Renal cortex interstitium (tissue), 15 donors: Measurements from ENCODE around the gene MINPP1. TPM values are rescaled to one million over a fixed set of nuclear protein-coding genes. Genes with fewer than 3 reads are reported as not detected.
"Not testable (repeated sequence)": the region's sequence is repeated elsewhere in the genome, so short reads cannot be mapped to it uniquely, and the experiment has no call there.

Source experiments
- DNase-seq, 11 donors: peaks; one replicate each; pipeline ENCODE4 v3.0.0-alpha.2; 2013; ENCODE audit warnings: low read depth in 9 of 11, low spot score in 4 of 11; ENCODE audit errors: extremely low read depth in 1 of 11
- long read RNA-seq, 16 experiments: transcript quantifications; one replicate each; lab custom pipeline, GENCODE V29; 2026
- polyA plus RNA-seq, 3 donors: library from polyadenylated mRNA; unstranded; fragments of 120-200 nt; gene quantifications; one replicate each; pipeline ENCODE4 v1.2.1, GENCODE V29; 2013; ENCODE audit not compliant: insufficient read length in 3 of 3

MINPP1 gene, protein sequence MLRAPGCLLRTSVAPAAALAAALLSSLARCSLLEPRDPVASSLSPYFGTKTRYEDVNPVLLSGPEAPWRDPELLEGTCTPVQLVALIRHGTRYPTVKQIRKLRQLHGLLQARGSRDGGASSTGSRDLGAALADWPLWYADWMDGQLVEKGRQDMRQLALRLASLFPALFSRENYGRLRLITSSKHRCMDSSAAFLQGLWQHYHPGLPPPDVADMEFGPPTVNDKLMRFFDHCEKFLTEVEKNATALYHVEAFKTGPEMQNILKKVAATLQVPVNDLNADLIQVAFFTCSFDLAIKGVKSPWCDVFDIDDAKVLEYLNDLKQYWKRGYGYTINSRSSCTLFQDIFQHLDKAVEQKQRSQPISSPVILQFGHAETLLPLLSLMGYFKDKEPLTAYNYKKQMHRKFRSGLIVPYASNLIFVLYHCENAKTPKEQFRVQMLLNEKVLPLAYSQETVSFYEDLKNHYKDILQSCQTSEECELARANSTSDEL
- polyA plus RNA-seq, result 10 to 100 TPM; 34.2 to 47.2 (median 41.5) TPM
- long read RNA-seq, donor 1, transcript MINPP1-202 (5 exons, 2,415 nt), result major isoform, 14 of 14 reads
- long read RNA-seq, donor 1, partial matches to known transcripts, result 0 of 14 reads
- long read RNA-seq, donor 1, other reads (novel, unspliced or antisense), result 0 of 14 reads
- long read RNA-seq, donor 2, transcript MINPP1-202 (5 exons, 2,415 nt), result major isoform, 6 of 6 reads
- long read RNA-seq, donor 2, partial matches to known transcripts, result 0 of 6 reads
- long read RNA-seq, donor 2, other reads (novel, unspliced or antisense), result 0 of 6 reads
- long read RNA-seq, donor 3, transcript MINPP1-202 (5 exons, 2,415 nt), result major isoform, 14 of 14 reads
- long read RNA-seq, donor 3, partial matches to known transcripts, result 0 of 14 reads
- long read RNA-seq, donor 3, other reads (novel, unspliced or antisense), result 0 of 14 reads
- long read RNA-seq, donor 4, transcript MINPP1-202 (5 exons, 2,415 nt), result major isoform, 9 of 10 reads
- long read RNA-seq, donor 4, partial matches to known transcripts, result 0 of 10 reads
- long read RNA-seq, donor 4, other reads (novel, unspliced or antisense), result 0 of 10 reads
- long read RNA-seq, donor 5, result 0 reads
- long read RNA-seq, donor 6, transcript MINPP1-202 (5 exons, 2,415 nt), result major isoform, 10 of 10 reads
- long read RNA-seq, donor 6, partial matches to known transcripts, result 0 of 10 reads
- long read RNA-seq, donor 6, other reads (novel, unspliced or antisense), result 0 of 10 reads
- long read RNA-seq, donor 7, transcript MINPP1-202 (5 exons, 2,415 nt), result major isoform, 15 of 48 reads
- long read RNA-seq, donor 7, partial matches to known transcripts, result 33 of 48 reads
- long read RNA-seq, donor 7, other reads (novel, unspliced or antisense), result 0 of 48 reads
- long read RNA-seq, donor 8, transcript MINPP1-202 (5 exons, 2,415 nt), result major isoform, 22 of 22 reads
- long read RNA-seq, donor 8, partial matches to known transcripts, result 0 of 22 reads
- long read RNA-seq, donor 8, other reads (novel, unspliced or antisense), result 0 of 22 reads
- long read RNA-seq, donor 9, transcript MINPP1-202 (5 exons, 2,415 nt), result major isoform, 13 of 13 reads
- long read RNA-seq, donor 9, partial matches to known transcripts, result 0 of 13 reads
- long read RNA-seq, donor 9, other reads (novel, unspliced or antisense), result 0 of 13 reads
- long read RNA-seq, donor 10, transcript MINPP1-202 (5 exons, 2,415 nt), result major isoform, 12 of 12 reads
- long read RNA-seq, donor 10, partial matches to known transcripts, result 0 of 12 reads
- long read RNA-seq, donor 10, other reads (novel, unspliced or antisense), result 0 of 12 reads
- long read RNA-seq, donor 11, transcript MINPP1-202 (5 exons, 2,415 nt), result major isoform, 12 of 12 reads
- long read RNA-seq, donor 11, partial matches to known transcripts, result 0 of 12 reads
- long read RNA-seq, donor 11, other reads (novel, unspliced or antisense), result 0 of 12 reads
- long read RNA-seq, donor 12, transcript MINPP1-202 (5 exons, 2,415 nt), result major isoform, 10 of 10 reads
- long read RNA-seq, donor 12, partial matches to known transcripts, result 0 of 10 reads
- long read RNA-seq, donor 12, other reads (novel, unspliced or antisense), result 0 of 10 reads
- long read RNA-seq, donor 13, result 0 reads
- long read RNA-seq, donor 14, transcript MINPP1-202 (5 exons, 2,415 nt), result major isoform, 12 of 29 reads
- long read RNA-seq, donor 14, partial matches to known transcripts, result 16 of 29 reads
- long read RNA-seq, donor 14, other reads (novel, unspliced or antisense), result 0 of 29 reads
- long read RNA-seq, donor 15, partial matches to known transcripts, result 0 of 4 reads
- long read RNA-seq, donor 15, other reads (novel, unspliced or antisense), result 0 of 4 reads
- long read RNA-seq, donor 16, transcript MINPP1-202 (5 exons, 2,415 nt), result major isoform, 43 of 43 reads
- long read RNA-seq, donor 16, partial matches to known transcripts, result 0 of 43 reads
- long read RNA-seq, donor 16, other reads (novel, unspliced or antisense), result 0 of 43 reads

DNA sequence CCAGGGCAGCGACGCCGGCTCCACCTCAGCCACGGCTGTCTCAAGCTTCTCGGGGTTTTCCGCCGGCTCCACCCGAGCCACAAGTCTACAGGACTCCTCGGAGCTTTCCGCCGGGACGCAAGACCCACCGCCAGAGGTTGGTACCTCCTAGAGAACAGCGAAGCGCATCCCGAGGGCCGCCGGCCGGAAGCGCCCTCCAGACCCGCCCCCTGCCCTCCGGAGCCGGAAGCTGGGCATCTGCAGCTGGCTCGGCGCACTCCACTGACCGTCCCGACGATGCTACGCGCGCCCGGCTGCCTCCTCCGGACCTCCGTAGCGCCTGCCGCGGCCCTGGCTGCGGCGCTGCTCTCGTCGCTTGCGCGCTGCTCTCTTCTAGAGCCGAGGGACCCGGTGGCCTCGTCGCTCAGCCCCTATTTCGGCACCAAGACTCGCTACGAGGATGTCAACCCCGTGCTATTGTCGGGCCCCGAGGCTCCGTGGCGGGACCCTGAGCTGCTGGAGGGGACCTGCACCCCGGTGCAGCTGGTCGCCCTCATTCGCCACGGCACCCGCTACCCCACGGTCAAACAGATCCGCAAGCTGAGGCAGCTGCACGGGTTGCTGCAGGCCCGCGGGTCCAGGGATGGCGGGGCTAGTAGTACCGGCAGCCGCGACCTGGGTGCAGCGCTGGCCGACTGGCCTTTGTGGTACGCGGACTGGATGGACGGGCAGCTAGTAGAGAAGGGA, at the start of gene MINPP1:
Gene MINPP1 (plus strand): TSS at position 254 of the 726 bp plus-strand sequence. CDS start 23 bp downstream, at position 277.
- peak; percentile 47 to 77 (median 70) for DNase-seq

DNA sequence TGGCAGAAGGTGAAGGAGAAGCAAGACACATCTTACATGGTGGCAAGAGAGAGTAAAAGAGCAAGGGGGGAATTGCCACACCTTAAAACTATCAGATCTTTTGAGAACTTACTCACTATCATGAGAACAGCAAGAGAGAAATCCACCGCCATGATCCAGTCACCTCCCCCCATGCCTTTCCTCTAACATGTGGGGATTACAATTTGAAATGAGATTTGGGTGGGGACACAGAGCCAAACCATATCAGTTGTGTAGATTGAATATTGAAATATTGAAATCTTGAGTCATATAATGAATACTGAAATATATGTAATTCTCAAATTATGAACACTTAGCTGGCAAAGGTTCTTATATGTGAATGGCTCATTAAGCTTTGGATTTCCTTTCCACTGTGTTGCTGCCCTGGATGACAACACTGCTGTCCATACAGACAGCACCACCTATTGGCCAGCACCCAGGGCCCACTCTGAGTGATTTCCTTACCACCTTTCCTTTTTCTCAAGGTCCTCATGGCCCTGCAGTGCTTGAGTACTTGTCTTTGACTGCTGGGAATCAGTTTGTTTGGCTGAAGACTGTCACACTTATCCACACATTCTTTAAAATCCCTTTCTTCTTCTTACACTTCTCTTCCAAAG, 48.0 kb upstream of the MINPP1 start:
- not testable (repeated sequence) for DNase-seq

DNA sequence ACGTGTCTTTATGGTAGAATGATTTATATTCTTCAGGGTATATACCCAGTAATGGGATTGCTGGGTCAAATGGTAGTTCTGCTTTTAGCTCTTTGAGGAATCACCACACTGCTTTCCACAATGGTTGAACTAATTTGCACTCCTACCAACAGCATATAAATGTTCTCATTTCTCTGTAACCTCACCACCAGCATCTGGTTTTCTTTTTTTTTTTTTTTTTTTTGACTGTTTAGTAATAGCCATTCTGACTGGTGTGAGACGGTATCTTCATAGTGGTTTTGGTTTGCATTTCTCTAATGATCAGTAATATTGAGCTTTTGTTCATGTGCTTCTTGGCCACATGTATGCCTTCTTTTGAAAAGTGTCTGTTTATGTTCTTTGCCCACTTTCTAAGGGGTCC, 42.9 kb upstream of the MINPP1 start:
- DNase-seq, result not testable (repeated sequence)

DNA sequence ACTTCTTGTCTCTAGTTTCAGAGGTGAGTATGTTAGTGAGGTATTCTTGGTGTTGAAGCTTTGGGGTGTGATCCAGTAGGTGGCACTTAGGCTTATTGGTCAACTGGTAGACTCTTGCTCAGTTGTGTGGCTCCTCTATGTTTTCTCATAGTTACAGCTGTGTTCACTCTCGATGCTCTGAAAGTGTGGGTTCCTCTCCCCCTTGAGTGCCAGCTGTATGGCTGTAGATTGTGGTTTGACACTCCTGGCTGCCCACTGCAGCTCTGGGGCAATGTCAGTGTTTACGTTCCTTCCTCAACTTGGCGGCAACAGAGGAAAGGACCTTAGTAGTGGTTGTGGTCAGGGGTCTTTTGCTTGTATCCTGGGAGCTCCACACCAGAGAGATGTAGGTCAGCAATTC, 37.8 kb upstream of the MINPP1 start:
- DNase-seq, result not testable (repeated sequence)

DNA sequence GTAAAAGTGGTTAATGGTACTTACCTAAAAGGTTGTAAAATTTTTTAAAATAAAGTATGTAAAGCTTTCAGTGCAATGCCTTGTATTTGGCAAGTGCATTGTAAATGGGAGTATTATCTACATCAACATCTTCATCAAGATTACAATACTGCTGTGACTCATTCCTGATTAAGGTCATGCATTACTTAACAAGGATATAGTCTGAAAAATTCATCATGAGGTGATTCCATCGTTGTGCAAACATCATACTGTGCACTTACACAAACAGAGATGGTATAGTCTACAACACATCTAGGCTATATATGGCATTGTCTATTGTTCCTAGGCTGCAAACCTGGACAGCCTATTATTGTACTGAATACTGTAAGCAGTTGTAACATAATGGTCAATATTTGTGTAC, 16.0 kb upstream of the MINPP1 start:
- not testable (repeated sequence) for DNase-seq

DNA sequence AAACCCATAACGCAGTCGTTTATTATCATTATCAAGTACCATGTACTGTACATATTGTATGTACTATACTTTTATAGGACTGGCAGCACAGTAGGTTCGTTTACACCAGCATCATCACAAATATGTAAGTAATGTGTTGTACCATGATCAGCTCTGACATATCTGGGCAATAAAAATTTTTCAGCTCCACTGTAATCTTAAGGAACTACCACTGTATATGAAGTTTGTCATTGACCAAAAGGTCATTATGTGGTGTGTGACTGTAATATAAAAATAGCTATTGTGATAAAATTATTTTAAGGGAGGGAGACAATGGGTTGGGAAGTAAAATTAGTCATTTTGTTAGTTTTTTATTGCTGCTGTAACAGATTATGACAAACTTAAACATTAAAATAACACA, 14.4 kb upstream of the MINPP1 start:
- DNase-seq, result not testable (repeated sequence)

DNA sequence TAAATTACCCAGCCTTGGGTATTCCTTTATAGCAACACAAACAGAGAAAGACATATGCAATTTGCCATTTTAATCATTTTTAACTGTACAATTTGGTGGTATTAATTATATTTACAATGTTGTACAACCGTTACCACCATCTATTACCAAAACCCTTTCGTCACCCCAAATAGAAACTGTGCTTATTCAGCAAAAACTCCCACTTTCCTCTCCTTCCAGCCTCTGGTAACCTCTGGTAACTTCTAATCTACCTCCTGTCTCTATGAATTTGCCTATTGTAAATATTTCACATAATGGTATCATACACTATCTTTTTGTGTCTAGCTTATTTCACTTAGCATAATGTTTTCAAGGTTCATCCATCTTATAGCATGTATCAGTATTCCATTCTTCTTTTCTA, 12.2 kb upstream of the MINPP1 start:
- not testable (repeated sequence) for DNase-seq

DNA sequence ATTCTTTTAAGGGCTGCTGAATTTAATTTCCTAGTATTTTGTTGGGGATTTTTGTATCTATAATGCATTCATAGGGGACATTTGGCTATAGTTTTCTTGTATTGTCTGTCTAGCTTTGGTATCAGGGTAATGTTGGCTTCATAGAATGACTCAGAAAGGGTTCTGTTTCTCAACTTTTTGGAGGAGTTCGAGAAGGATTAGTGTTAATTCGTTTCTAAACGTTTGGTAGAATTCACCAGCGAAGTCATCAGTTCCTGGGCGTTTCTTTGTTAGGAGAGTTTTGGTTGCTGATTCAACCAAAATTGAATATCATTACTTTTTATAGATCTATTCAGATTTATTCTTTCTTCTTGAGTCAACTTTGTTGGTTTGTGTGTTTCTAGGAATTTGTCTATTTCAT, 9.2 kb upstream of the MINPP1 start:
- not testable (repeated sequence) for DNase-seq

DNA sequence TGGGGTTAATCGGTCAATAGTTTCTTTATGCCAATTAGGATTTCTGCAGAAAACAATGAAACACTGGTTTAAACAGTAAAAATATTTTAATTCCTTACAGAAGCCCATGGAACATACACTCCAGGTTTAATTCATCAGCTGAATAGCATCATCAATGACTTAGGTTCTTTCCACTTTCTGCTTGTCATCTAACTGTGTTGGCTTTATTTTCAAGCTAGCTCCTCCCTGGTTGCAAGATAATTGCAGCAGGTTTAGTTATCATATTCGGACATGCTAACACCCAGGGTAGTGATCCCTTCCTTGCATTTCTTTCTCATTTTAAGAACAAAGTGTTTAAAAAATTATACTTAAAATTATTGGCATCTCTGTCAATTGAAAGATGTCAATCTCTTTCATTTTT, 7.3 kb upstream of the MINPP1 start:
- DNase-seq, result not testable (repeated sequence)

DNA sequence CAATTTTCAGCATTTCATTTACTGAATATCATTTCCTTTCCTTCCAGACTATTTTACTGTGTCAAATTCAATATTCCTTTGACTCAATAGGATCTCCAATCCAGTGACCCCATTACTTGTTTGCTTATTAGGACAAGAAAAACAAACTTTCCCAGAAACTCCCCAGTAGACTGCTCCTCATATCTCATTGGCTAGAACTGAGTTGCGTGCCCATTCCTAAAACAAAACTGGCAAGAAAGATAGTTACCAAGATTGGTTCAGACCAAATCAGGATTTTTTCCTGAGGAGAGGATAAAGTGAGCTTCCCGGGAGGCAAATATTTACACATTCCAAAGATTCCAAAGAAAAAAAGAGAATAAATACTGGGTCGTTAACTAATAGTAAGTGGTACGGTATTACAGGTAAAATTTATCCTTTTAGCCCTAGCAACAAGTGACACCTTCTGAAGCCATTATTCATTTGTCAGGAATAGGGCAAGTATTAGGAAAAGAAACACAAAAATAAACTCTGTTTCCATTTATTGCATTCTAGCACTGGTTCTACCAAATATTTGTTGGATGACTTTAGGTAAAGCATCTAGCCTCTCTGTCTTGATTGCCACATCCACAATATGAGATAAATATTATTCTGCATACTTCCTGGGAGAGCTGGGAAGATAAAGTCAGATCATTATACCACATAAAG, 6.4 kb upstream of the MINPP1 start:
- not testable (repeated sequence) for DNase-seq

DNA sequence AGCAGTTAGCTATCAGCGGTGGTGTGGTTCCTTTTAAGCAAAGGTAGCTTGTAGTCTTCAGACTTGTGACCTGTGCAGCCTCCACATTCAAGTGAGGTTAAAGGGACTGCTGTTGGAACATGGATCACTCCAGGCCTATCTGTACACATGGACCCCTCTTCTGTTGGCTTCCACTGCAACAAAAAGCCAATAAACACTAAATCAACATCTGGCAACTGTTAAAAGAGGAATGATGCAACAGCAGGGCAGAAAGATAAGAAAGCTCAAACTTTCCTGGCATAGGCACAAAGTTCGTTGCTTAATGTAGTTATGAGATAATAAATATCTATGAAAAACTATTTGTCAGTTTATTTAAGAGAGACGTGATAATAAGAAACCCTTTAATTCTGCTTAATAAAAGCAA, 4.0 kb upstream of the MINPP1 start:
- no peak for DNase-seq

DNA sequence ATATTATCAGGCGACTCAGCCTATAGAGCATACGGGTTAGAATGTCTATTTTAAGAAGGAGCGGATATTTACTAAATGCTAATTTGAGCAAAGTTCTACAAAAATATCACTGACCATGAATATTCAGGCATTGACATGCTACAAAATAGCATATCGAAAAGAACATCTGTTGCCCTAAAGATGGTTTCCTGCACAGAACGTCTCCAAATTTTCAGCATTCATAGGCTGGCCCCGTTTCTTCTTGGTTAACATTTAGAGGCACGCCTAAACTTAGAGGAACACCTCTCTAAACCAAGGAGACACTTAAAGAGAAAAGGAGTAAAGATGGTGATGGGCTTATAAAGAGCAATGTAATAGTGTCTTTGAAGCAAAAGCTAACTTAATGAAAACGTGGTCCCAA, 1.3 kb upstream of the MINPP1 start:
- no peak for DNase-seq

DNA sequence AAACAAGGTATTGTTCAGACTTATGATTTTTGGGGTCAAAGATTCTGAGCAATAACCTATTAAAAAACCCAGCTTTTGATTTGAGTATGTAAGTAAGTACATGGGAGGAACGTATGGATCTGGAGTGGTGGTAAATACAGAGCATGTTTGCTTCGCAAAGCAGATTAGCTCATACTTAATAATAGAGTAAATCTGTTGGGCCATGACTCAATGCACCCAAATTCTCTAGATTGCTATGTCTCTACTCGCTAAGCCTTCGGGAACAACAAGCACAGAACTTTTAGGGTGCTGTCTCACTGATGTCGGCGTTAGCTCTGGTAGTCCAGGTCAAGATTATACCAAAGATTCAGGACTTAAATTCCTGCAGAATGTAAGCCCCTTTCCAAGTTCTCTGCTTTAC, 807 bp upstream of the MINPP1 start:
- DNase-seq, result no peak

DNA sequence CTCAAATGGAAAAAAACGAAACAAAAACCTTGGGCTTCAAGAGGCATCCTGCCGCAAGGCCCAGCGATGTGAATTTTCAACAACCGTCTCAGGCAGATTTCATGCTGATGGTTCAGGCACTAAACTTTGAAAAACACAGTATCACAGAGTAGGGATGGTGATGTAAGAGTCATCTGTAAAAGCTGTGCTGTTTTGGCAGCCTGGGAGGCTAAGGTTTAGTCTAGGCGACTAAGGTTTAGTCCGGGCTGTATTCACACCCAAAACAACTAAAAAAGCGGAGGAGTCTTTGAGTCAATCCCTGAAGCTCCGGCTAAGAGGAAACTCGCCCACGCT, 420 bp upstream of the MINPP1 start:
- no peak for DNase-seq

DNA sequence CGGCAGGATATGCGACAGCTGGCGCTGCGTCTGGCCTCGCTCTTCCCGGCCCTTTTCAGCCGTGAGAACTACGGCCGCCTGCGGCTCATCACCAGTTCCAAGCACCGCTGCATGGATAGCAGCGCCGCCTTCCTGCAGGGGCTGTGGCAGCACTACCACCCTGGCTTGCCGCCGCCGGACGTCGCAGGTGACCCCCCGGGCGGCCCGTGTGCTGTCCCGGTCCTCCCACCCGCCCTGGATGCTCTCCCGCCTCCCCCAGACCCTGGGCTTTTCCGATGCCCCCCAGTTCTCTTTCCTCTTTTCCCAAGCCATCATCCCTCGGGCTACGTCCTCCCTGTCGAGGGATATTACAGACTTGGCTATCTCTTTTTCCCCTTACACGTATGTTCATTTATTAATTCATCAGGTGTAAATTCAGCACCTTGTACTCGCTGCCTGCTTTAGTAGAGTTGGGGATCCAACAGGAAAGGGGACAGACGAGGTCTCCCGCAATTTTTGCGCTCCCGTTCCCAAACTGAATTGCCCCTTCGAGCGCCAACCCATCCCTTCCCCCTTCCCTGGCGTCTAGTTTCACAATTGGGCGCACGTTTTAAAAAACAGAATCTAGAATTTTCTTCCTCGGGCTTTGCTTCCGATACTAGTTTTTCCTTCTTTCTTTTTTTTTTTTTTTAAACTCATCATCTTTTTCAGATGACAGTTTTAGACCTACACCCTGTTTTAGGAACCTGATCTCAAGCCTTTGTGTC, 846 bp downstream of the MINPP1 start:
- peak in 8 of 11 donors; percentile 18 to 49 (median 42) for DNase-seq
